ENCODE results near the gene HSH2D.

DNA sequence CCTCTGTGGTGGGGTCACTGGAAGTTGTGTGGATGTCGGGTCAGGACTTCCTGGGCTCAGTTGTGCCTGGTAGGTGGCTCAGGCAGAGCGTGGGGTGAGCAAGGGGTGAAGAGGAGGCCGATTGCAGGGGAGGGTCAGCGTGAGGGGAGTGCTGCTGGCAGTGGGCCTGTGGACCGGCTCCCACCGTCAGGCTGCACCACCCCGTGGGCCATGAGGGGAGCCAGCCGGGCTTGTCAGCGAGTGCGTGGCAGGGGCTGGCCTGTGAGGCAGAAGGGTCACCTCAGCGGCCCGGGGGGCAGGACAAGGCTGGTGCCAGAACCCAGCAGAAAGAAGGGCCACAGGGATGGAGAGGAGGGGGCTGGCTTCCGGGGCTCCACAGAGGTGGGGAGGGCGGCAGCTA is 18.5 kb upstream of the HSH2D start:
- TF ChIP-seq EZH2phosphoT487 (IDR thresholded peaks at IDR 0.05; ENCODE audit: low read depth, severe bottlenecking, unreplicated experiment) = no peak
- TF ChIP-seq, protein P1, sequence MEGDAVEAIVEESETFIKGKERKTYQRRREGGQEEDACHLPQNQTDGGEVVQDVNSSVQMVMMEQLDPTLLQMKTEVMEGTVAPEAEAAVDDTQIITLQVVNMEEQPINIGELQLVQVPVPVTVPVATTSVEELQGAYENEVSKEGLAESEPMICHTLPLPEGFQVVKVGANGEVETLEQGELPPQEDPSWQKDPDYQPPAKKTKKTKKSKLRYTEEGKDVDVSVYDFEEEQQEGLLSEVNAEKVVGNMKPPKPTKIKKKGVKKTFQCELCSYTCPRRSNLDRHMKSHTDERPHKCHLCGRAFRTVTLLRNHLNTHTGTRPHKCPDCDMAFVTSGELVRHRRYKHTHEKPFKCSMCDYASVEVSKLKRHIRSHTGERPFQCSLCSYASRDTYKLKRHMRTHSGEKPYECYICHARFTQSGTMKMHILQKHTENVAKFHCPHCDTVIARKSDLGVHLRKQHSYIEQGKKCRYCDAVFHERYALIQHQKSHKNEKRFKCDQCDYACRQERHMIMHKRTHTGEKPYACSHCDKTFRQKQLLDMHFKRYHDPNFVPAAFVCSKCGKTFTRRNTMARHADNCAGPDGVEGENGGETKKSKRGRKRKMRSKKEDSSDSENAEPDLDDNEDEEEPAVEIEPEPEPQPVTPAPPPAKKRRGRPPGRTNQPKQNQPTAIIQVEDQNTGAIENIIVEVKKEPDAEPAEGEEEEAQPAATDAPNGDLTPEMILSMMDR (IDR thresholded peaks at IDR 0.05; ENCODE audit: poor library complexity) = no peak
- no peak for TF ChIP-seq EZH2 (IDR thresholded peaks at IDR 0.05; ENCODE audit: borderline replicate concordance)
